NCI-H345 (cell line): Measurements from ENCODE around the gene HAND1.
"Not testable (repeated sequence)": the region's sequence is repeated elsewhere in the genome, so short reads cannot be mapped to it uniquely, and the experiment has no call there.

Experiments
- DNase-seq: peaks from one replicate; lab custom pipeline; 2025; lab: John Stamatoyannopoulos, UW

Gene HAND1

GRCh38 chr5:154478224-154478565, at the start of gene HAND1:
Gene HAND1, minus strand, starts transcription at chr5:154478227. Its CDS starts 219 bp downstream, at chr5:154478008.
- DNase-seq = peak; percentile 54

DNA sequence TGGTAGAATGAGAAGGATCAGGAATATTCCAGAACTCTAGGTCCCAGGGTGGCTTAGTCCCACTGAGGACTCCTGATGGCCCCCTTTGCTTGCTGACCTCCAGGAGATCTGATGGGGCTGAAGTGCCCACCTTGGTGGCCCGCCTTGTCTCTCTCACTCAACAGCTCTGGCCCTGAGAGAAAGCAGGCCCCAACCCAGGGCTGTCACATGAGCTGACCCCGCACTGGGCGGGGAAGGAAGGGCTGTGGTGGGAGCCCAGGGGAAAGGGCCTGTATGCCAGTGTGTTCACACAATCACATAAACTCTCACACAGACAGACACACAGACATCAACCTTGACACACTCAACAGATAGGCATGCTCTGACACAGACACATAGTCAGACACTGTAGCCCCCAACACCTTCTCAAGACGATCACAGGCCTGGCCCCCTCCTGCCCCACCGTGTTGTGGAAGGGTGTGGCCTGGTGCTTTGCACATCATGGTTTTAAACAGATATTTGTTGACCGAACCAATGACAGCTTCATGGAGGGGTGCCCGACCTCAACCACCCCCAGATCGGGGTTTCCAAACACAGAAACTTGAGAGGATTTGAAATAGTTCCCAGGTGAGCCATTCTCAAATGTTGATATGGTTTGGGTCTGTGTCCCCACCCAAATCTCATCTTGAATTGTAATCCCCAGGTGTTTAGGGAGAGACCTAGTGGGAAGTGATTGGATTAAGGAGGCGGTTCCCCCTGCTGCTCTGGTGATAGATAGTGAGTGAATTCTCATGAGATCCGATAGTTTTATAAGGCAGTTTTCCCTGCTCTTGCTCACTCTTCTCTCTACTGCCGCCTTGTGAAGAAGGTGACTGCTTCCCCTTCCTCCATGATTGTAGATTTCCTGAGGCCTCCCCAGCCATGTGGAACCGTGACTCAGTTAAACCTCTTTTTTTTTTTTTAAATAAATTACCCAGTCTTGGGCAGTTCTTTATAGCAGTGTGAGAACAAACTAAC, 48.5 kb upstream of the HAND1 start:
- DNase-seq = no peak

GRCh38 chr5:154524859-154525258, 46.8 kb upstream of the HAND1 start:
- DNase-seq = no peak

DNA sequence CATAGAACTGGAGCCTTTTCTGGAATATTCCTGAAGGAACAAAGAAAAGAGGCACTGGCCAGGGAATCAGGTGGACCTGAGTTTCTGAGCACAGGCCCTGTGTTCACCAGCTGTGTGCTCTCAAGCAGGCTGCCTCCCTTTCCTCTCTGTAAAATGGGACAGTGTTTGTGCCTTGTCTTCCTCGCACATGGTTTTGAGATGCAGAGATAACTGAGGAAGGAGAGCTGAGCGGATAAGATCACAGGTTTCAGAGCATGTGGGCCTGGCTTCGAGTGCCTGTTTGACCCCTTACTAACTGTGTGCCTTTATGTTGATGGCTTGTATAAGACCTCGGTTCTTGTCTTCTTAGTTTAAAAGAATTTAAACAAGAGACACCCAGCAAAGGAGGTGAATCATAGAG, 46.2 kb upstream of the HAND1 start:
- DNase-seq = no peak

- no peak for DNase-seq
Observed at GRCh38 chr5:154523709-154524108, 45.7 kb upstream of the HAND1 start.

GRCh38 chr5:154523104-154523503, 45.1 kb upstream of the HAND1 start:
- no peak for DNase-seq

DNA sequence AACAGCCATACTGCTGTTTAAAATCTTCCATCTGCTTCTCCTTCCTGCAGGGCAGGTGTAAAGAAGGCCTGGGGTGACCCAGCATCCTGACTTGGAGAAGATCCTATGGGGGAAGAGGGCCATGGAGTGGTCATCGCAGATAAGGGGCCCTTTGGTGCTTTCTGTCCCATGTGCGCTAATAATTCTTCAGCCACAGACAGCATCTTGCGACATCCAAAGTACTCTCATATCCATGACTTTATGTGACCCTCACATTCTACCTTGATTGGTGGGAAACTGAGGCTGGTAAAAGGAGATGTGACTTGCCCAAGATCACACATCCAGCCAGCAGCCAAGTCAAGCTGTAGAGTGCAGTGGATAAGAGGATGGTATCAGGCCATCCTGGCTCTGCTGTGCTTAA, 44.3 kb upstream of the HAND1 start:
- no peak for DNase-seq

- no peak for DNase-seq
Observed at GRCh38 chr5:154521756-154522155, 43.7 kb upstream of the HAND1 start.

DNA sequence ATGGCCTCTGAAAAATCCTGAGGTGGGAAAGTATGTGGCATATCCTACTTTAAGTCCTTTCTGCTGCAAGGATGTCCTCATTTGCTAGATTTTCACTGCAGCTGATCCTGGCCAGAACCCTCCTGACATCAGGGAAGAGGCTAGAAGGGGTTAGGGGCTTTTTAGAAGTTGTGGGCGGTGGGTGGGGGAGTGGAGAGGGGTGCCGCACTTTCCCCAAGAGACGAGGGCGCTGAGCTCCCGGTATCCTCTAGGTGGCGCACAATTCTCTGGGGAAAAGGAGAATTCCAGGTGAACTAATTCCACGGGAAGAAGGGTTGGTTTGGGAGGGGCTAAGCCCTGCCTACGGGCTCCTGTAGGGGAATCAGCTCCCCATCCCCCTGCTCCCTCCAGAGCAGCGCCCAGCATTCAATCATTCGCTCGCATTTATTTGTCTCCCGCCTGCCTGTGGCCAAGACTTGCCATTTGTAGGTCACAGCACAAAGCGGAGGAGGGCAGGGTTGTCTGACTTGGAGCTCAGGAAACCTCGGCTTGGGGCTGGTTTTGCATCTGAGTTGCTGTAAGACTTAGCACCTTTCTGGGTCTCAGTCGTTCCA, 42.9 kb upstream of the HAND1 start:
- DNase-seq = peak; percentile 55

DNA sequence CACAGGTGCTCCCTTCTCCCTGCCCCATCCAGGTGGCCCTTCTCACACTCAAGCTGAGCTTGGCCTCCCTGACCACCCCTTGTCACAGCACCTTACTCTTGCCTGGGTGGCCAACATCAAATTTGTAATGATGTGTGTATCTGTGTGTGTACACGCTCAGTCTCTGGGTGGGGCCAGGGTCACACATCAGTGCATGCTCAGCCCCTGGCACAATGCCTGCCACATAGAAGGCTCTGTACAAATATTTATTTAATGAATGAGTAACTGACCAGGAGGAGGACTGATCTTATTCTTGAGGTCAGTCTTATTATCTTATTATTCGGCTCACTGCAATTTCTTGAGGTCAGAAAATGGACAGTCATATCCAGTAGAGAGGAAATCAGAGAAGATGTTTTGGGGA, 41.3 kb upstream of the HAND1 start:
- DNase-seq = no peak

DNA sequence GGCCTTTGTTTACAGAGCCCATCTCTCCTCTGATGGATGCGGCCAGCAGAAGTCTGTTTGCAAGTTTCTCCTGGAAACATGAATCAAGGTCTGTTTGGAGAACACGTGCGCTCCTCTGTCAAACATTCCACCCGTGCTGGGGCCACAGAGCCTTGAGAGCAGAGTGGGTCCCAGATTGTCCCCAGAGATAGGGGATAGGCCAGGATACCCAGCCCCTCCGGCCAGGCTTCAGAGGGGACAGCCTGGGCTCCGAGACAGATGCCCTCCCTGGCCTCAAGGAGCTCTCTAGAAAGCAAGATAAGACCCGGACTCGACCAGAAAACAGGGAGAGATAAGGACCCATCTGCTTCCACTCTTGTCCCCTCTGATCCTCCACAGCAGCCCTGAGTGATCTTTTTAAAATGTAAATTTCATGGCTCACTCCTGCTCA, 40.4 kb upstream of the HAND1 start:
- DNase-seq = no peak

GRCh38 chr5:154517810-154518437, 39.9 kb upstream of the HAND1 start:
- no peak for DNase-seq

- no peak for DNase-seq
Observed at GRCh38 chr5:154517181-154517580, 39.2 kb upstream of the HAND1 start.

DNA sequence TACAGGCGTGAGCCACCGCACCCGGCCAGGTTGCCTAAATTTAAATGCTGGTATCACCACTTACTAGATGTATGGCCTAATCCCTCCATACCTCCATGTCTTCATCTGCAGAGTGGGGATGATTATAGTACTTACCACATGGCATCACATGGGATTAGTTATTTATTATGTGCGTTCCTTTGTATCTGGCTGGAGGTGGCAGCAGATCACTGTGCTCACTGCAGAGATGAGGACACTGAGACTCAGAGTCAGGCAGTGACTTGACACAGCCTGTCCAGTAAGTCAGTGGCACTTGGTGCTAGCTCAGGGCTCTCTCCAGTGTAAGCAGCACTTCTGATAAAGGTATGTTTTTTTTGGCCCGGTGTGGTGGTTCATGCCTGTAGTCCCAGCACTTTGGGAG, 38.4 kb upstream of the HAND1 start:
- DNase-seq = no peak

DNA sequence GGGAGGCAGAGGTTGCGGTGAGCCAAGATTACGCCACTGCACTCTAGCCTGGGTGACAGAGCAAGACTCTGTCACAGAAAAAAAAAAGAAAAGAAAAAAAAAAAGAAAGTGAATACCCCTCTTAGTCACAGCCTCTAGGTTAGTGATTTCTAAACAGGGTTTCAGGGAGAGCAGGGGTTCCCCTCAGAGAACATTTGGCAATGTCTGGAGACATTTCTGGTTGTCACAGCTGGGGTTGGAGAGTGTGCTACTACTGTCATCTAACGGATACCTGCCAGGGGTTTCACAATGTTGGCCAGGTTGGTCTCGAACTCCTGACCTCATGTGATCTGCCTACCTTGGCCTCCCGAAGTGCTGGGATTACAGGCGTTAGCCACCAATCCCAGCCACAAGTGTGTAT, 37.5 kb upstream of the HAND1 start:
- DNase-seq = not testable (repeated sequence)

- no peak for DNase-seq
Observed at GRCh38 chr5:154514331-154514730, 36.3 kb upstream of the HAND1 start.

DNA sequence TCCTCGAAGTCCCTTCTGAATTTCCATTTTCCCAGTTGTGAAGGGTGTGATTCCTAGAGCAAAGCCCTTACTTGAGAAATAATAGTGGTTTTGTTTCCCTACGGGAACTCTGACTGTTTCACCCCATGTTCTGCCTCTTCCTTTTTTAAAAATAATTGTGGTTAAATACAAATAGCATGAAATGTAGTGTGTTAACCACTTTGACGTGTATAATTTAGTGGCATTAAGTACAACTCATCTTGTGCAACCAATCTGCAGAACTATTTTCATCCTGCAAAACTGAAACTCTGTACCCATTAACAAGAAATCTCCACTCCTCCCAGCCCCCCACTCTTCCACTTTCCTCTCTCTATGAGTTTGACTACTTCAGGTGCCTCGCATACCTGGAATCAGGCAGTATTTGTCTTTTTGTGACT, 35.6 kb upstream of the HAND1 start:
- no peak for DNase-seq

DNA sequence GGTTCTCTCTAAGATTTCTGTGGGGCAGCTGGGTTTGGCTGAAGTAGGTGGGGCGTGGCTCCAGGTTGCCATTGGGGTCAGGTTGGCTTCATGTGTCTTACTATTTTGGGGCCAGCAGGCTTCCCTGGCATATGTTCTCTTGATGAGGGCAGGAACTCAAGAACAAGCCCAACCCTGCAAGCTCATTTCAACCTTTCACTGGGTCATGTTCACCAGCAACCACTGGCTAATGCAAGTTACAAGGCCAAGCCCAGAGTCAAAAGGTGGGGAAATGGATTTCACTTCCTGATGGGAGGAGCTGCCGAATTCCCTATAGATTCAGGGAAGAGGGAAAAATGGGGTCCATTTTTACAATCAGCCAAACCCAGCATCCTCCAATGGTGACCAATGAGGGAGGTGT, 34.0 kb upstream of the HAND1 start:
- no peak for DNase-seq

DNA sequence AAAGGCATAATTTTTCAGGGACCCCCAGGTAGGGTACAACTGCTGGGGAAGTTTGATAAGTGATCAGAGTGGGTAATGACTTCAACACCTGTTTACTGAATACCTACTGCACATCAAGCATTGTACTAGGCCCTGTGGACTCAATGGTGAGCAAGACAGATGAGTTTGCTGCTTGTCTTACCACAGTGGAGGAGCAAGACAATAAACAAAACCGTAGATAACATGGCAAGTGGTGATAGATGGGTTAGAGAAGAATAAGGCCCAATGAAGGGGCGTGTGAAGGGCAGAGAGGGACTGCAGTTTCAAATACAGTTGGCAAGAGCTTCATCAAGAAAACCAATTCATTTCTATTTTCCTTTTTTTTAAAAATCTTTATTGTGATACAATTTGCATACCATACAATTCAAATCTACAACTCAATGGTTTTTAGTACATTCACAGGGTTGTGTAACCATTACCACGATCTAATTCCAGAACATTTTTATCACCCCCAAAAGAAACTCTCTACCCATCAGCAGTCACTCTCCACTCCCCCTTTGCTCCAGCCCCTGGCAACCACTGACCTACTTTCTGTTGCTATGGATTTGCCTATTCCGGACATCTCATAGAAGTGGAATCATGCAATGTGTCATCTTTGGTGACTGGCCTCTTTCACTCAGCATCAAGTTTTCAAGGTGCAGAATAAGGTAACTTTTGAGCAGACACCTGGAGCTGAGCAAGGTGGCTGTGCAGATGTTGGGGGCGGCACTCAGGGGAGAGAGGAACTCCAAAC, 31.9 kb upstream of the HAND1 start:
- no peak for DNase-seq

- DNase-seq = no peak
Observed at GRCh38 chr5:154508114-154508513, 30.1 kb upstream of the HAND1 start.

DNA sequence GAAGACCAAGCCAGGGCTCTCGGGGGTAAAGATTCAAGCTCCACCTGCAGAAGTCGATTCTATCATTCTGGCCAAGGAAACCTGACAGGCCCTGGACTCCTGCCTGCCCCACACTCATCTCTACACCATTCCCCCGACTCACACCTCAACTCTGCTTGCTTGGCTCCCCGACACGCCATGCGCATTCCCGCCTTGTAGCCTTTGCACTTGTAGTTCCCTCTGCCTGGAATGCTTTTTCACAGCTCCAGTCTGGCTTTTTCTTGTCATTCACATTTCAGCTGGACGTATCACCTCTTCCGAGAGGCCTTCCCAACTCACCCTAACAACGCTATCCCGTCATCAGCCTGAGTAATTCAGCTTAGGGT, 28.7 kb upstream of the HAND1 start:
- no peak for DNase-seq

DNA sequence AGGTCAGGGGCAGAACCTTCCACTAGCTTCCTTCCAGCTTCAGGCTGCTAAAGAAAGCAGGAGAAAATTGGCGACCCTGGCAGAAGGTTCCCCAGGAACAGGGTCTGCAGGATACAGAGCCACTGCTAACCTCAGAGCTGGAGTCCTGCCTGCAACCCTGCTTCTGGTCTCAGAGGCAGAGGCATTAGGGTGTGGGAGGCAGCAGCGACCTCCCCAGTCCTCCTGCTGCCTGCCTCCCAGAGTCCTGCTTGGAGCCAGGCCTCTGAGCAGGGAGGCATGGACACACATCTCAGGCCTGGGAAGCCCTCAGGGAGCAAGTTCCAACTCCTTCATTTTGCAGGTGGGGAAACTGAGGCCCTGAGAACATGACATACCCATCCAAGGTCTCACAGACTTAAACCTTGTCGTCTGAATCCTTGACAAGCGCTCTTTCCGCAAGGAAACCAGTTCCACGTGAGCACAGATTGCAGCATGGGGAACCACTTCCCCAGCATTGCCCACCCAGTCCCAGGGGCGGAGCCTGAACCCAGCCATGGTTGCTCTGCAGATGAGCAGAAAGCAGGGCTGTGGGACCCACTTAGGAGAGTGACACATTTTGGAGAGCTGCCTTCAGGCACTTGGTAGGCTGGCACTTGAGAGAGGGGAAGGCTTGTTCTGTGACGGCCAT, 28.2 kb upstream of the HAND1 start:
- DNase-seq = no peak
